GM19043 (cell line): ENCODE data around the gene POR.
"Not testable (repeated sequence)": the region's sequence is repeated elsewhere in the genome, so short reads cannot be mapped to it uniquely, and the experiment has no call there.

Experiments used
- ATAC-seq: cut with Tn5 transposase; IDR thresholded peaks from one replicate; pipeline ENCODE4 v1.9.1; 2021; ENCODE audit warnings: low read depth; ENCODE audit not compliant: unreplicated experiment

POR gene

DNA sequence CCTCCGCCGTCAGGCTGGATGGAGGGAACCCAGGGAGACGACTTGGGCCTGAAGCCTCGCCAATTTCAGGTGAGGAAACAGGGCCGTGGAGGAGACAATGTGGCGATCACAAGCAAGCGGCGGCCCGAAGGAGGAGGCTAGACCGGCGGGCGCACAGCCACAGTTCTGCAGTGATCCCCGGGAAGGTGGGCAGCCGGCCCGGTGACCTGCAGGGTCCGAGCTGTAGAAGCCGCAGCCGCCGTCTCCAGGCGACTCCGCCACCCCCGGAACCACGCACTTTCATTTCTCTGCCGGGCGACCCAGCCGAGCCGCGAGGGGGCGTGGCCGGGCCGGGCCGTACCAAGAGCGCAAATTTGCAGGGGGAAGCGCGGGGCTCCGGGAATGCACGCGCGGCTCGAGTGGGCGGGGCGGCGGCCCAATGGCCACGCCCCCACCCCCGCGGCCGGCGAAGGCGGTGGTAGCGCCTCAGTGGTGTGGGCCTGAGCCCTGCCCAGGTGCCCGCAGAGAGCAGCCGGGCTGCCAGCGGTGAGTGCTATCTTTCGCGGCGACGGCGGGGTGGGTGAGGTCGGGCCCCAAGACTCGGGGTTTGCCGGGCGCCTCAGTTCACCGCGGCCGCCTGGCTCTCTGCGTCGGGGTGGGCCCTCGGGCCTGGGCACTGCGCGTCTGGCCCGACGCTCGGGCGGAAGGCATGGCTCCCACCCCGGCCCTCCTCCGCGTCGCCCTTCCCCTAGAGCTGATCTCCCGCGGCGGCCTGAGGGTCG, at the start of gene POR:
TSS of gene POR (plus strand) at position 501 of the 761 bp plus-strand sequence. CDS start 38,847 bp downstream, outside the sequence.
- peak; percentile 80 for ATAC-seq

DNA sequence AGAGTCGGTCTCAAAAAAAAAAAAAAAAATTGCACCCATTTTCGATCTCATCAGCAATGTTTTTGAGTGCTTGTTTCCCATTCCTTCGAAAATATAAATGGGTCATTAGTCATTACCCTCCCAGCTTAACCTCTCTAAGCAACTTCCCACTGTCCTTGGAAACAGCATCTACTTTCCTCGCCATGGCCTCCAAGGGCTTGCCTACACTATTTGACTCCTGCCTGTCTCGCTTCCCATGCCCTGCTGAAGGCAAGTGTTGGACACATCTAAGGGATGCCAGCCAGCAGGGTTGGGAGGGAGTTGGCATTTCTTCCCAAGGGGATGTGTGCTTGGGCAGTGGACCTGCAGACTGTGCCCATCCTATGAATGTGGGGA, 48.9 kb upstream of the POR start:
- ATAC-seq = no peak

DNA sequence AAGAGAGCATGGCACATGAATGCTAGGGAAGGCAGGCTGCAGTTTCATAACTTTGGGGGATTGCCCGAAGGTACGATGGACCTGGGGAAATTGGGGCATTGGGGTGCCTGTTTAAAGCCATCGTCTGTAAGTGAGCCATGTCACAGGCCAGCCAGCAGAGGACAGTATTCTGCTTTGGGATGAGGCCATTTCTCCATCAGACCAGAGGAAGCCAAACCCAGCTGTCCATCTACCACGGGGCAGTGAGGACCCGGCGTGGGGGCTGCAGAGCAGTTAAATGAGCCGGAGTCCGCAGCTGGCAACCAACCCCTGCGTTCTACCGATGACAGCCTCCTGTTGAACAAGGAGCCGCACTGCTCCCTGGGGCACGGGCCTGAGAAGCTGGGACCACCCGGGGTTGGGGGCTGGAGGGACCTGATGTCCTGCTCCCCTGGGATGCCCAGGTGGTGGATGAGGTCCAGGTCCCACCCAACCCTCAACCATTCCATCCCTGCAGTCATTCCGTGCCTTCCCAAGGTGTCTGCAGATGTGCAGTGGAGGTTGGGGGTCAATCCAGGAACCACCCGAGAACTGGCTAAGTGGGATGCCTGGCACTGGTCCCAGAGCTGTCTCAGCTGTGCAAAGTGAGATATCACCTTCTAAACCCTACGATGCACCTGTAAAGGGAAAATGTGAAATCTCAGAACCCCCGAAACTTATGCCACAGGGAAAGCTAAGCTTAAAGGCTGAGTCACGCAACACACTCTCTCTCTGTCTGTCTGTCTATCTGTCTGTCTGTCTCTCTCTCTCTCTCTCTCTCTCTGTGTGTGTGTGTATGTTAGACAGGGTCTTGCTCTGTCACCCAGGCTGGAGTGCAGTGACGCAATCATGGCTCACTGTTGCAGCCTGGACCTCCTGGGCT, 48.2 kb upstream of the POR start:
- ATAC-seq = no peak

DNA sequence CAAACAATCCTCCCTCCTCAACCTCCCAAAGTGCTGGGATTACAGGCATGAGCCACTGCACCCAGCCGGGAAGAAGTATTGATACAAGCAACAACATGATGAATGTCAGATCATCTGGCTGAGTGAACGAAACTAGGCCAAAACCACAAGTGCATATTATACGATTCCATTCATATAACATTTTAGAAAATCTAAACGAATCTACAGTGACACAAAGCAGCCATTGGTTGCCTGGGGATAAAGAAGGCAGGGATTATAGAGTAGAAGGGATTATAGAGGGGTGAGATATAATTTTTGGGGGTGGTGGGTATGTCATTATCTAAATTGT, 47.6 kb upstream of the POR start:
- ATAC-seq = no peak

DNA sequence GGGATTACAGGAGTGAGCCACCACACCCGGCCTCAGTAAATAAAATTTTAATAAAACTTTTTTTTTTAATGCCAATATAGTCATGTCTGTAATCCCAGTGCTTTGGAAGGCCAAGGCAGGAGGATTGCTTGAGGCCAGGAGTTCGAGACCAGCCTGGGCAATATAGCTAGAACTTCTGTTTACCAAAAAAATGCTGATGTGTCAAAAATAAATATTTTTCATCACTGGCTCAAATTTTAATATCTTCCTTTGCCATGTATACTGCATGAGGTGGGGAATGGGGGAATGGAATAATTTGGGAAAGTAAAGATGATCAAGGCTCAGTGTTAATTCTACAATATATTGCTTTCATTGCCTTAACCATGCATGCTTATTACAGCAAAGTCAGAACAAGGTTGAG, 46.8 kb upstream of the POR start:
- ATAC-seq = no peak

DNA sequence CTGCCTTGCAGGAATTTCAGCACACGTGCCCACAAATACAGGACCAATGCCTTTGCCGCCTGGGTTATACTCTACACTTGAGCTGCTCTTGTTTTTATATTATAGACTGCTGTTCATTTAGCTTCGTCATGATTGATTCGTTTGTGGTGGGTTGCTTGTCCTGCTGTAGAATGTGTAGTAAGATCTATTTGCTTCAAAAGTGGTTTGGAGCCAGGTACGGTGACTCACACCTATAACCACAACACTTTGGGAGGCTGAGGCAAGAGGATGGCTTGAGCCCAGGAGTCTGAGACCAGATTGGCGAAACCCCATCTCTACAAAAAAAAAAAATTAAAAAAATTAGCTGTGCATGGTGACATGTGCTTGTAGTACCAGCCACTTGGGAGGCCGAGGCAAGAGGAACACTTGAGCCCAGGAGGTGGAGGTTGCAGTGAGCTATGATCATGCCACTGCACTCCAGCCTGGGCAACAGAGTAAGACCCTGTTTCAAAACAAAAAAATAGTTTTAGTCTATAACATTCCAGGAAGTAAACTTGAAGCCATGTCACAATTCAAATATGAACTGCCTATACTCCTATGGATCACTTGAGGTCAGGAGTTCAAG, 45.1 kb upstream of the POR start:
- ATAC-seq = no peak

DNA sequence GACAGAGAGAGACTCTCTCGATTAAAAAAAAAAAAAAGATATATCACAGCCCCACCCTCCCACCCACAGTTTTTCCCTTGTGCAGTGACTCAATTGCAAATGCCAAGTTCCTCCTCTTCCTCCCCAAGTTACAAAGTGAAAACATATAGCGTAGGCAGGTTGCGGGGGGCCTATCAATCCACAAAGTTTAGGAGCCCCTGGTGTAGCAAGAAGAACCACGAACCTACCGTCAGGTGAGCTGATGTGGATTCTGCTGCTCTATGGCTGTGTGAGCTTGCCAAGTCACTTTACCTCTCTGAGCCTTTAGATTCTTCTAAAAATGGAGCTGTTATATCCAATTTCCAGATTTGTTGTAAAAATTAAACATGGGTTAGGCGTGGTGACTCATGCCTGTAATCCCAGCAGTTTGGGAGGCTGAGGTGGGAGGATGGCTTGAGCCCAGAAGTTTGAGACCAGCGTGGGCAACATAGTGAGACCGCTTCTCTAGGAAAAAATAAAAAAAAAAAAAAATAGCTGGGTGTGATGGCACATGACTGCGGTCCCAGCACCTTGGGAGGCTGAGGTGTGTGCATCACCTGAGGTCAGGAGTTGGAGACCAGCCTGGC, 44.3 kb upstream of the POR start:
- ATAC-seq = no peak

DNA sequence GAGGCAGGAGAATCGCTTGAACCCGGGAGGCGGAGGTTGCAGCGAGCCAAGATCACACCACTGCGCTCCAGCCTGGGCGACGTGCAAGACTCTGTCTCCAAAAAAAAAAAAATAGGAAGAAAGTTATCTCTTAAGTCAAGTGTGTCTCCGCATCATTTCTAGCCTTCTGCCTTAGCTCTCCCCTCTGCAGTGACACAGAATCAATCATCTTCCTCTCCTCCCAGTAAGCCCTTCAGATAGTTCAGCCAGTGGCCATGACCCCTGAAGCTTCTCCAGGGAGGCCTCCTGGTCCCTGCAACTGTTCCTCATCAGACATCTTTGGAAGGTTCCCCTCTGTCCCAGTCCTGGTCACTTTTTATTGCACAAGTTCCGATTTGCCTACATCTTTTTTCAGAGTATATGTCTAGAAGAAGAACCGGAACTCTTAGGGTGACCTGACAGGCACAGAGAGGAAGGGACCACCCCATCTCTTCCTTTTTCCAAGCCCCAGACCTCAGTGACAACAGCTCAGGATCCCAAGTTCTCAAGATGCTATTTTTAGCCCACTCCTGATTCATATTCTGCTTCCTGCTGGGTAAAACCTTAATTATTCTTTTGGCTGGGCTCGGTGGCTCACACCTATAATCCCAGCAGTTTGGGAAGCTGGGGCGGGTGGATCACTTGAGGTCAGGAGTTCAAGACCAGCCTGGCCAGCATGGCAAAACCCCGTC, 42.7 kb upstream of the POR start:
- ATAC-seq = no peak

DNA sequence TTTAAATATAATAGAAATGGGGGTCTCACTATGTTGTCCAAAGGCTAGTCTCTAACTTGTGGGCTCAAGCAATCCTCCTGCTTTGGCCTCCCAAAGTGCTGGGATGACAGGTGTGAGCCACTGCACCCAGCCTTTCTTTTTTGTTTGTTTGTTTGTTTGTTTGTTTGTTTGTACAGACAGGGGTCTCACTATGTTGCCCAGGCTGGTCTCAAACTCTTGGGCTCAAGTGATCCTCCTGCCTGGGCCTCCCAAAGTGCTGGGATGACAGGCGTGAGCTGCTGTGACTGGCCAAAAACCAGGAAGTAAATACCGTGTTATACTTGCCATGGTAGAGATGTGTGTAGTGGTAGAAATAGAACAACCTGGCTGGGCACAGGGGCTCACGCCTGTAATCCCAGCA, 40.8 kb upstream of the POR start:
- not testable (repeated sequence) for ATAC-seq

DNA sequence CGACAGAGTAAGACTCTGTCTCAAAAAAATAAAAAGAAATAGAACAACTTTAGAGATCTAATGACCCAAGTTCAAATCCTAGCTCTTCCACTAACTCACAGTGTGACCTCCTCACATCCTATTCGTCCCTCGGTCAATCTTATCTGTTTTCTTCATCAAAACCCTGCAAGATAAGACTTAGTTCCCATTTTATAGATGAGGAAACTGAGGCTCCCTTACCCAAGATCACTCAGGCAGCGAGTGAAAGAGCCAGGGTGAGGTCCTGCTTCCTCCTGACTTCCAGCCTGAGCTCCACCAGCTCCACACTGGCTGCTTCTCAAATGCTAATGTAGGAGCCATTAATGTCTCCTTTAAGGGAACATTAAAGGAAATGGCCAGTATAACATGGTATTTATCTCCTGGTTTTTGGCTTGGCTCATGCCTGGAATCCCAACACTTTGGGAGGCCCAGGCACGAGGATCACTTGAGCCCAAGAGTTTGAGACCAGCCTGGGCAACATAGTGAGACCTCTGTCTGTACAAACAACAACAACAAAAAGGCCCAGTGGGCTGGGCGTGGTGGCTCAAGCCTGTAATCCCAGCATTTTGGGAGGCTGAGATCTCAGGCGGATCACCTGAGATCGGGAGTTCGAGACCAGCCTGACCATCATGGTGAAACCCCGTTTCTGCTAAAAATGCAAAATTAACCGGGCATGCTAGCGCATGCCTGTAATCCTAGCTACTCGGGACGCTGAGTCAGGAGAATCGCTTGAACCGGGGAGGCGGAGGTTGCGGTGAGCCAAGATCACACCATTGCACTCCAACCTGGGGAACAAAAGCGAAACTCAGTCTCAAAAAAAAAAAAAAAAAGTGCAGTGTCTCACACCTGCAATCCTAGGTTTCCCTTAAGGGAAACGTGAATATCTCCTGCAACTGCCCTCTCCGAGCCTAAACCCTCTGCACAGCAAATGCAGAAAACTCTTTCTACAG, 39.6 kb upstream of the POR start:
- ATAC-seq = no peak

DNA sequence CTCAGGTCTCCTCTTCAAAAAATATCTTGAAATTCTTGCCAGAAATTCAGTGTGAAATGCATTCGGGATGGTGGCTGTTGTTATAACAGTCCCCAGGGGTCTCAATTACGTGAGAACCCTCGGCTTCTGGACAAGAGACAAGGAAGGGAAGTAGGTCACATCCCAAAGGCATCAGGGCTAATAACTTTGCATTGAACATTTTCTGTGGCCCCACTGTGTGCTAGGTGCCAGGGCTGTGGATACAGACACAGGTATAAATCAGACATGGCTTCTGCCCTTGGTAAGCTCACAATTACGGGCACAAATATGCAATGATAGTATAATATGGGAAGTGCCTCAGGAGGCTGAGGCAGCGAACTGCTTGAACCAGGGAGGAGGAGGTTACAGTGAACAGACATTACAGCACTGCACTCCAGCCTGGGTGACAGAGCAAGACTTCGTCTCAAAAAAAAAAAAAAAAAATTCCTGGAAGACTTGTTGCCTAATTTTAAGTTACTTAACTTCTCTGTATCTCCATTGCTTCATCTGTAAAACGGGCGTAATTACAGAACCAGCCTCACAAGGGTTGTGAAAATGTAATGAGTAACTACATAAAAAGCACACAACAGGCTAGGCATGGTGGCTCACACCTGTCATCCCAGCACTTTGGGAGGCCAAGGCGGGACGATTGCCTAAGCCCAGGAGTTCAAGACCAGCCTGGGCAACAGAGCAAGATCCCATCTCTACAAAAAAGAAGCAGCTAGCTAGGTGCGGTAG, 38.7 kb upstream of the POR start:
- no peak for ATAC-seq

DNA sequence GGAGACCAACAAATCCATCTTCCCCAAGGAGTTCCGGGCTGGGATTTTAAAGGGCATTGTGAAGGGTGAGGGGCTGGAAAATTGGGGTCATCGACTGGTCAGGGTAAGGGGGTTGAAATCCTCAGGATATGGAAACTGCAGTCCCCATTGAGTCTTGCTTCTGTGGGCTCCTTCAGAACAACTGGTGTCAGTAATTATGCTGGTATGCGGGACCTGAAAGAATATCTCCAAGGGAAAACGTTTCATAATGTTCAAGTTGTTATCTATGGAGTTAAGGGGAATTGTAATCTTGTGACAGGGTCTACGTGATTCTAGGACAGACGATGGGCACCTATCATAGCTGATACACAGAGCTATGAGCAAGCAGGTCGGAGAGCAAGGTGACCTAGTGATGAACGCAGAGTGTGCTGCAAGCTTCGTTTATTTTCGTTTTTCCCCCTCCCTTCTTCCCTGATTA, 36.6 kb upstream of the POR start:
- peak; percentile 21 for ATAC-seq

DNA sequence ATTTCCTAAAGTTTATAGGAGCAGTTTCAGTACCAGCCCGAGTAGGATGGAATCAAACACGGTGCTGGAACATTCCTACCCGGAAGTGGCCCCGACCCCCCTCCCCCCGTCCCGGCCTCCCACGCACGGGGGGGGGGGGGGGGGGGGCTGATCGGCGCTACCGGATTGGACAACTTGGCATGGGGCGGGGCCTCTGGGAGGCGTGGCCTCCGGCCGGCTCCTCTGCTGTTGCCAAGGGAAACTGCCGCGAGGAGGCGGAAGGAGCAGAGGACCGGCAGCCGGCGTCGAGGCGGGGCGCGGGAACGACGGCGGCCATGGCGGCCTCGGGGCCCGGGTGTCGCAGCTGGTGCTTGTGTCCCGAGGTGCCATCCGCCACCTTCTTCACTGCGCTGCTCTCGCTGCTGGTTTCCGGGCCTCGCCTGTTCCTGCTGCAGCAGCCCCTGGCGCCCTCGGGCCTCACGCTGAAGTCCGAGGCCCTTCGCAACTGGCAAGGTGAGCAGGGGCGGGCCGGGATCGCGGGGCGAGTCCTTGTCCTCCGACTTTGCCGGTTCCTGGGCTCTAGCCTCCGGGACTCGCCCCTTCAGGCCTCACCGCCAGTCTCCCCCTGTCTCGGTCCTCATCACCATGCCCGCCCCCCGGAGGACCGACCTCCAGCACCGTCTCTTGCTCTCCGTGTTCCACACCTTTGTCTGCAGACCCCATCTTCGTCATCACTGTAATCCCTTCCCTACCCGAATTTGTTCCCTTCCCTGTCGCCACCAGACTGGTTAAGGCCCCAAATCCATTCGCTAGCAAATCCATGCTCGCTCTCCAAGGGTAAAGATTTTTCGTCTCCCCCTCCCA, 36.0 kb upstream of the POR start, which contains the start of gene RHBDD2:
TSS of gene RHBDD2 (plus strand) at position 266 of the 843 bp plus-strand sequence. CDS start at position 315, 49 bp downstream.
- ATAC-seq = peak; percentile 91

DNA sequence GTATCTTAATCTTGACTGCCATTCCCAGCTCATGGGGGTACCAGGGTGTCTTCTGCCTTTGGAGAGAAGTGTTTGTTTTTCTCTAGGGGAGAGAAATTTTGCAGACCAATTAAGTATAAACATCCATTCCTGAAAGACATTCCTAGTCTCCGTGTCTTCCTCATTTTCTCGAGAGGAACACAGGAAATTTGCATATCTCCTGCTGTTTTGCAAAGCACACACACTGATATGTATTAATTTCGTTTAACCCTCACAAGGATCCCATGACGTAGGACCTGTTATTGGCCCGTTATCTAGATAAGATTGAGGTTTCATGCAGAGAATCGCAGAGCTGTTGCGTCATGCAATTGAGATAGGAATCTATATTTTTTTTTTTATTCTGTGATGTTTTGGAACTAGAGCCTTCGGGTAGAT, 35.2 kb upstream of the POR start:
- ATAC-seq = no peak

DNA sequence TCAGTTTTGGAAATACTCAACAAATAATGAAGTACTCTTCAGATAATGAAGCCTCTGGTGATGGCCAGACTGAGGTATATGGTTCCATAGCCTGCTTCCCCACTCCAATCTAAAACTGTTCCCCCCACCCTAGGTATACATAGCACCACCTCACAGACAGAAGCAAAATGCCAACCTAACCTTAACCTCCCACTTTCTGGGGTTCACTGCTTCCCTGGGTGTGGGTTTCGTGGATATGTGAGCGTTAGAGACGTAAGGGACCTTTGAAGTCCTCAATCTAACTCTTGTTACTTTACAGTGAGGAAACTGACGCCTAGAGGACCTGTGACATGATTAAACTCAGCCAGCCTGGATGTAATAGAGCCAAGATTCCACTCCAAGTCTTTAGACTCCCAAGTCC, 34.7 kb upstream of the POR start:
- ATAC-seq = no peak

DNA sequence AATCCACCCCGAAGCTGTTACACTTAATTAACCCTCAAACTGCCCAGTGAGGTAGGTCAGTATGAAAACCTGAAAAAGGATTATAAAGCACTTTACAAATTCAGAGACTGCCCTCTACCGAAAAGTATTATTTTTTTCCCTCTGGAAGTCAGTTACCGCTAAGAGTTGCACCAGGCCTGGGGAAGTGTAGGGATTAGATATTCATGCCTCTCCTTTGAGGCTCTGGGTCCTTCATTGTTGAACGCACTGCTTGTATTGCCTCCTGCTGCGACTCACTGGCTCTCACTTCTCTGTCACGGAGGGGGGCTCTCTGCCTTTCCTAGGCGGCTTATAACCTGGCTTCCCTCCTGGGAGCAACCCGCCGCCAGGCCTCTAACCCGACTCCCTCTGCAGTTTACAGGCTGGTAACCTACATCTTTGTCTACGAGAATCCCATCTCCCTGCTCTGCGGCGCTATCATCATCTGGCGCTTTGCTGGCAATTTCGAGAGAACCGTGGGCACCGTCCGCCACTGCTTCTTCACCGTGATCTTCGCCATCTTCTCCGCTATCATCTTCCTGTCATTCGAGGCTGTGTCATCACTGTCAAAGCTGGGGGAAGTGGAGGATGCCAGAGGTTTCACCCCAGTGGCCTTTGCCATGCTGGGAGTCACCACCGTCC, 33.4 kb upstream of the POR start:
- ATAC-seq = no peak

DNA sequence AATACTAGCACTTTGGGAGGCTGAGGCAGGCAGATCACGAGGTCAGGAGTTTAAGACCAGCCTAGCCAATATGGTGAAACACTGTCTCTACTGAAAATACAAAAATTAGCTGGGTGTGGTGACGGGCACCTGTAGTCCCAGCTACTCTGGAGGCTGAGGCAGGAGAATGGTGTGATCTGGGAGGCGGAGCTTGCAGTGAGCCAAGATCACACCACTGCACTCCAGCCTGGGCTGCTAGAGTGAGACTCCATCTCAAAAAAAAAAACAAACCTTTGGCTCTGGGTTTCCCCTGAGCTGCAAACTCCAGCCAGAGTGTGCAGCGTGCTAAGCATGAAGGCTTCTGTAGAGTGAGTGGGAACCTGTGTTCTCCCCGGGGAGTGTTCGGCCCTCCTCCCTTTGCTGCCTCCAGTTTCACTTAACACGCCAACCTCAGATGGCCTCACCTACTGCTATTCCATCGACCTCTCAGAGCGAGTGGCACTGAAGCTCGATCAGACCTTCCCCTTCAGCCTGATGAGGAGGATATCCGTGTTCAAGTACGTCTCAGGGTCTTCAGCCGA, 31.6 kb upstream of the POR start:
- not testable (repeated sequence) for ATAC-seq
